Gastrocnemius medialis (tissue), 4 donors: ENCODE measurements around the gene LCN10. TPM values are rescaled to one million over a fixed set of nuclear protein-coding genes. Genes with fewer than 3 reads are reported as not detected.

Experiments
- ATAC-seq, 2 donors: fragments of 150-250 bp; one replicate each; pipeline ENCODE4 v1.9.1; 2016
- DNase-seq, 2 donors: peaks; one replicate each; pipeline ENCODE4 v3.0.0-alpha.2; 2019
- H3K27ac ChIP-seq, 4 donors: fragments of 200-600 bp; sonication (generic); 1 replicate in 1 of 4; 2 replicates in 3 of 4; pipeline ENCODE4 v1.5.1; 2016 to 2018; ENCODE audit warnings: mild to moderate bottlenecking in 2 of 4, moderate library complexity in 1 of 4
- H3K27me3 ChIP-seq, 3 donors: fragments of 200-600 bp; sonication (generic) in 2 of 3; 1 replicate in 1 of 3; 2 replicates in 2 of 3; pipeline versions ENCODE4 v1.5.1 to v1.6.0; 2016 to 2019; ENCODE audit warnings: mild to moderate bottlenecking in 1 of 3, moderate library complexity in 1 of 3
- H3K36me3 ChIP-seq, 2 donors: fragments of 200-600 bp; sonication (generic) in 1 of 2; one replicate each; pipeline ENCODE4 v1.5.1; 2017 to 2018
- H3K4me1 ChIP-seq, 2 donors: fragments of 200-600 bp; sonication (generic) in 1 of 2; one replicate each; pipeline ENCODE4 v1.5.1; 2016 to 2017; ENCODE audit warnings: mild to moderate bottlenecking in 2 of 2
- H3K4me3 ChIP-seq, 4 donors: fragments of 200-600 bp; sonication (generic) in 3 of 4; 1 replicate in 1 of 4; 2 replicates in 3 of 4; pipeline ENCODE4 v1.5.1; 2016 to 2019; ENCODE audit warnings: mild to moderate bottlenecking in 2 of 4
- H3K9me3 ChIP-seq, 3 donors: fragments of 200-600 bp; sonication (generic) in 2 of 3; 1 replicate in 1 of 3; 2 replicates in 2 of 3; pipeline ENCODE4 v1.5.1; 2016 to 2019
- CTCF ChIP-seq, 5 experiments: fragments of 450-650 bp in 3 of 5; fragments of 200-600 bp in 2 of 5; sonication (generic) in 2 of 5; IDR thresholded peaks in 4 of 5; conservative IDR thresholded peaks in 1 of 5; 1 replicate in 4 of 5; 2 replicates in 1 of 5; pipeline ENCODE4 v1.5.1; 2016 to 2019; ENCODE audit warnings: antibody characterized with exemption in 5 of 5, mild to moderate bottlenecking in 3 of 5, moderate library complexity in 3 of 5
- POLR2A ChIP-seq, 2 donors: fragments of 450-650 bp; IDR thresholded peaks; one replicate each; pipeline ENCODE4 v1.6.1; 2017; ENCODE audit warnings: antibody characterized with exemption in 2 of 2, mild to moderate bottlenecking in 2 of 2, moderate library complexity in 2 of 2
- in situ Hi-C, 4 donors: fragments of 200-750 bp; cut with MboI; loops; one replicate each; pipeline versions ENCODE4 v1.15.0 to v1.8.0; 2017; ENCODE audit warnings: low sequenced_read_pairs in 4 of 4
- intact Hi-C: fragments of 100-400 bp; cut with DNase I; formaldehyde crosslinking; loops from one replicate; pipeline ENCODE4 v1.15.1; 2023; ENCODE audit warnings: low total_unique reads
- total RNA-seq, 4 donors: library from RNA; depleted of rRNA; stranded (reverse); fragments of >200 nt; gene quantifications; one replicate each; pipeline versions ENCODE4 v1.1.0 to v1.2.3, GENCODE V29; 2016

Gene LCN10
- total RNA-seq, 4 donors from 2014 or later: 0.61 to 4.7 (median 1.6) TPM

- H3K36me3 ChIP-seq: peaks cover 0 to 55% of the 10 kb centered on the region in 2 donors
- H3K27me3 ChIP-seq: no peaks in the 10 kb centered on the region
- no peak for TF ChIP-seq POLR2A (IDR thresholded peaks at IDR 0.05)
- no peak for TF ChIP-seq CTCF (IDR thresholded peaks at IDR 0.05 in 4 of 5, conservative IDR thresholded peaks at IDR 0.05 in 1 of 5)
- intact Hi-C loops: no loop called here
- in situ Hi-C loops: no loop called here
- H3K9me3 ChIP-seq: no peaks in the 10 kb centered on the region
- H3K4me1 ChIP-seq: peaks cover 23 to 24% of the 10 kb centered on the region in 2 donors
- DNase-seq: no peak
- no peak for ATAC-seq
- no peak overlapping the region for H3K4me3 ChIP-seq
- peak overlapping the region in 2 of 4 donors; percentile 20 to 38 for H3K27ac ChIP-seq
Measured at GRCh38 chr9:136722093-136722968, 20.4 kb downstream of the LCN10 start.

GRCh38 chr9:136721339-136722092, 21.2 kb downstream of the LCN10 start:
- H3K4me3 ChIP-seq: no peak overlapping the region
- peak; percentile 26 to 32 for ATAC-seq

GRCh38 chr9:136720898-136721338, 21.8 kb downstream of the LCN10 start:
- TF ChIP-seq CTCF (IDR thresholded peaks at IDR 0.05 in 4 of 5, conservative IDR thresholded peaks at IDR 0.05 in 1 of 5) (no peak), POLR2A (IDR thresholded peaks at IDR 0.05) (no peak)
- DNase-seq (no peak), ATAC-seq (no peak)
- Histone ChIP-seq H3K4me1 (peaks cover 9 to 10% of the 10 kb centered on the region in 2 donors), H3K36me3 (peaks cover 0 to 46% of the 10 kb centered on the region in 2 donors), H3K27ac (peak overlapping the region in 3 of 4 donors; percentile 11 to 55 (median 38)), H3K9me3 (no peaks in the 10 kb centered on the region), H3K4me3 (no peak overlapping the region), H3K27me3 (no peaks in the 10 kb centered on the region)
- intact Hi-C loops (no loop called here), in situ Hi-C loops (no loop called here)

More at GRCh38 chr9:136721339-136722092, 21.2 kb downstream of the LCN10 start:
- Histone ChIP-seq H3K27ac (peak overlapping the region in 3 of 4 donors; percentile 11 to 55 (median 38)), H3K36me3 (peaks cover 0 to 52% of the 10 kb centered on the region in 2 donors), H3K27me3 (no peaks in the 10 kb centered on the region), H3K4me1 (peaks cover 15 to 16% of the 10 kb centered on the region in 2 donors), H3K9me3 (no peaks in the 10 kb centered on the region)
- intact Hi-C loops: no loop called here
- no peak for TF ChIP-seq CTCF (IDR thresholded peaks at IDR 0.05 in 4 of 5, conservative IDR thresholded peaks at IDR 0.05 in 1 of 5)
- no peak for TF ChIP-seq POLR2A (IDR thresholded peaks at IDR 0.05)
- in situ Hi-C loops: no loop called here
- DNase-seq: no peak

GRCh38 chr9:136720251-136720897, 22.4 kb downstream of the LCN10 start:
- ATAC-seq: no peak
- peaks cover 0 to 3% (median 0%) of the 10 kb centered on the region in 3 donors for H3K27me3 ChIP-seq
- H3K36me3 ChIP-seq: peaks cover 0 to 41% of the 10 kb centered on the region in 2 donors
- in situ Hi-C loops (no loop called here), intact Hi-C loops (no loop called here)
- H3K27ac ChIP-seq: peak overlapping the region in 3 of 4 donors; percentile 11 to 55 (median 38)
- TF ChIP-seq POLR2A (IDR thresholded peaks at IDR 0.05) (no peak), CTCF (IDR thresholded peaks at IDR 0.05 in 4 of 5, conservative IDR thresholded peaks at IDR 0.05 in 1 of 5) (no peak)
- H3K9me3 ChIP-seq: no peaks in the 10 kb centered on the region
- H3K4me3 ChIP-seq: no peak overlapping the region
- peaks cover 3 to 4% of the 10 kb centered on the region in 2 donors for H3K4me1 ChIP-seq
- DNase-seq: no peak
